Measurements from ENCODE around the gene PER2.

PER2 gene

GRCh38 chr2:238243496-238244076, 44.8 kb downstream of the PER2 start:
- Mint-ChIP-seq H3K9me3 (no peaks in the 10 kb centered on the region), H3K27me3 (ENCODE audit: low read depth) (peaks cover 19% of the 10 kb centered on the region), H3K4me1 (ENCODE audit: low read depth) (peaks cover 2% of the 10 kb centered on the region), H3K4me3 (no peak overlapping the region), H3K36me3 (ENCODE audit: low read depth) (peaks cover 8% of the 10 kb centered on the region), H3K27ac (no peak overlapping the region)

- H3K36me3 Mint-ChIP-seq (ENCODE audit: low read depth) = peaks cover 8% of the 10 kb centered on the region
- no peaks in the 10 kb centered on the region for H3K9me3 Mint-ChIP-seq
- H3K27ac Mint-ChIP-seq = no peak overlapping the region
Observed at GRCh38 chr2:238242731-238243495, 45.5 kb downstream of the PER2 start.

GRCh38 chr2:238241970-238242369, 46.4 kb downstream of the PER2 start:
- Mint-ChIP-seq H3K4me3 (peak overlapping the region; percentile 41), H3K4me1 (ENCODE audit: low read depth) (peaks cover 2% of the 10 kb centered on the region), H3K27me3 (ENCODE audit: low read depth) (peaks cover 34% of the 10 kb centered on the region), H3K9me3 (no peaks in the 10 kb centered on the region), H3K27ac (no peak overlapping the region), H3K36me3 (ENCODE audit: low read depth) (peaks cover 4% of the 10 kb centered on the region)

More at GRCh38 chr2:238242731-238243495, 45.5 kb downstream of the PER2 start:
- H3K4me1 Mint-ChIP-seq (ENCODE audit: low read depth) = peaks cover 2% of the 10 kb centered on the region
- no peak overlapping the region for H3K4me3 Mint-ChIP-seq
- peaks cover 26% of the 10 kb centered on the region for H3K27me3 Mint-ChIP-seq (ENCODE audit: low read depth)

GRCh38 chr2:238240757-238241711, 47.4 kb downstream of the PER2 start:
- peak overlapping the region; percentile 41 for H3K4me3 Mint-ChIP-seq
- H3K36me3 Mint-ChIP-seq (ENCODE audit: low read depth) = peaks cover under 1% of the 10 kb centered on the region
- peaks cover 2% of the 10 kb centered on the region for H3K4me1 Mint-ChIP-seq (ENCODE audit: low read depth)
- no peak overlapping the region for H3K27ac Mint-ChIP-seq
- H3K9me3 Mint-ChIP-seq = no peaks in the 10 kb centered on the region
- peaks cover 43% of the 10 kb centered on the region for H3K27me3 Mint-ChIP-seq (ENCODE audit: low read depth)

- Mint-ChIP-seq H3K4me3 (peak within 1 kb of the TSS; percentile 90), H3K9me3 (no peaks in the 10 kb centered on the region), H3K27ac (peak within 1 kb of the TSS; percentile 66), H3K4me1 (ENCODE audit: low read depth) (peaks cover 2% of the 10 kb centered on the region), H3K27me3 (ENCODE audit: low read depth) (peaks cover 53% of the 10 kb centered on the region), H3K36me3 (ENCODE audit: low read depth) (no peaks in the 10 kb centered on the region)
Observed at GRCh38 chr2:238239863-238240756, 48.3 kb downstream of the PER2 start, which contains the start of gene HES6. TSS of gene HES6 (minus strand) at chr2:238240038. CDS start at chr2:238239905, 133 bp downstream.

GRCh38 chr2:238239543-238239862, 48.9 kb downstream of the PER2 start:
- Mint-ChIP-seq H3K9me3 (no peaks in the 10 kb centered on the region), H3K27ac (no peak overlapping the region), H3K36me3 (ENCODE audit: low read depth) (no peaks in the 10 kb centered on the region), H3K4me1 (ENCODE audit: low read depth) (peaks cover 2% of the 10 kb centered on the region), H3K4me3 (no peak overlapping the region), H3K27me3 (ENCODE audit: low read depth) (peaks cover 55% of the 10 kb centered on the region)

GRCh38 chr2:238238766-238239542, 49.5 kb downstream of the PER2 start:
- Mint-ChIP-seq H3K9me3 (no peaks in the 10 kb centered on the region), H3K27ac (no peak overlapping the region), H3K27me3 (ENCODE audit: low read depth) (peaks cover 56% of the 10 kb centered on the region), H3K4me1 (ENCODE audit: low read depth) (peaks cover 2% of the 10 kb centered on the region), H3K4me3 (peak overlapping the region; percentile 60), H3K36me3 (ENCODE audit: low read depth) (no peaks in the 10 kb centered on the region)

GRCh38 chr2:238238311-238238765, 50.1 kb downstream of the PER2 start:
- peak overlapping the region; percentile 60 for H3K4me3 Mint-ChIP-seq
- no peak overlapping the region for H3K27ac Mint-ChIP-seq
- peaks cover 3% of the 10 kb centered on the region for H3K4me1 Mint-ChIP-seq (ENCODE audit: low read depth)
- H3K27me3 Mint-ChIP-seq (ENCODE audit: low read depth) = peaks cover 62% of the 10 kb centered on the region
- H3K9me3 Mint-ChIP-seq = no peaks in the 10 kb centered on the region
- no peaks in the 10 kb centered on the region for H3K36me3 Mint-ChIP-seq (ENCODE audit: low read depth)

GRCh38 chr2:238237431-238238135, 50.8 kb downstream of the PER2 start:
- no peak overlapping the region for H3K27ac Mint-ChIP-seq
- H3K9me3 Mint-ChIP-seq = no peaks in the 10 kb centered on the region
- peaks cover 3% of the 10 kb centered on the region for H3K4me1 Mint-ChIP-seq (ENCODE audit: low read depth)
- peaks cover 69% of the 10 kb centered on the region for H3K27me3 Mint-ChIP-seq (ENCODE audit: low read depth)
- H3K36me3 Mint-ChIP-seq (ENCODE audit: low read depth) = no peaks in the 10 kb centered on the region
- H3K4me3 Mint-ChIP-seq = no peak overlapping the region

GRCh38 chr2:238236571-238236970, 51.8 kb downstream of the PER2 start:
- Mint-ChIP-seq H3K4me3 (no peak overlapping the region), H3K27me3 (ENCODE audit: low read depth) (peaks cover 69% of the 10 kb centered on the region), H3K9me3 (no peaks in the 10 kb centered on the region), H3K36me3 (ENCODE audit: low read depth) (no peaks in the 10 kb centered on the region), H3K27ac (no peak overlapping the region), H3K4me1 (ENCODE audit: low read depth) (peaks cover 5% of the 10 kb centered on the region)

- Mint-ChIP-seq H3K4me1 (ENCODE audit: low read depth) (peaks cover 8% of the 10 kb centered on the region), H3K27ac (no peak overlapping the region), H3K27me3 (ENCODE audit: low read depth) (peaks cover 67% of the 10 kb centered on the region), H3K4me3 (no peak overlapping the region), H3K36me3 (ENCODE audit: low read depth) (no peaks in the 10 kb centered on the region), H3K9me3 (no peaks in the 10 kb centered on the region)
Observed at GRCh38 chr2:238235856-238236255, 52.6 kb downstream of the PER2 start.

GRCh38 chr2:238235331-238235732, 53.1 kb downstream of the PER2 start:
- H3K27ac Mint-ChIP-seq = no peak overlapping the region
- no peaks in the 10 kb centered on the region for H3K9me3 Mint-ChIP-seq
- H3K4me3 Mint-ChIP-seq = peak overlapping the region; percentile 57
- H3K27me3 Mint-ChIP-seq (ENCODE audit: low read depth) = peaks cover 70% of the 10 kb centered on the region
- no peaks in the 10 kb centered on the region for H3K36me3 Mint-ChIP-seq (ENCODE audit: low read depth)
- H3K4me1 Mint-ChIP-seq (ENCODE audit: low read depth) = peaks cover 12% of the 10 kb centered on the region

- H3K4me3 Mint-ChIP-seq = peak overlapping the region; percentile 23
- no peaks in the 10 kb centered on the region for H3K9me3 Mint-ChIP-seq
- H3K27me3 Mint-ChIP-seq (ENCODE audit: low read depth) = peaks cover 79% of the 10 kb centered on the region
- no peak overlapping the region for H3K27ac Mint-ChIP-seq
- no peaks in the 10 kb centered on the region for H3K36me3 Mint-ChIP-seq (ENCODE audit: low read depth)
- H3K4me1 Mint-ChIP-seq (ENCODE audit: low read depth) = peaks cover 11% of the 10 kb centered on the region
Observed at GRCh38 chr2:238233625-238234024, 54.8 kb downstream of the PER2 start.
